ENCODE data around the gene NCF4.

Gene NCF4

GRCh38 chr22:36856792-36857135 is 4.0 kb upstream of the NCF4 start:
- ATAC-seq: no peak

DNA sequence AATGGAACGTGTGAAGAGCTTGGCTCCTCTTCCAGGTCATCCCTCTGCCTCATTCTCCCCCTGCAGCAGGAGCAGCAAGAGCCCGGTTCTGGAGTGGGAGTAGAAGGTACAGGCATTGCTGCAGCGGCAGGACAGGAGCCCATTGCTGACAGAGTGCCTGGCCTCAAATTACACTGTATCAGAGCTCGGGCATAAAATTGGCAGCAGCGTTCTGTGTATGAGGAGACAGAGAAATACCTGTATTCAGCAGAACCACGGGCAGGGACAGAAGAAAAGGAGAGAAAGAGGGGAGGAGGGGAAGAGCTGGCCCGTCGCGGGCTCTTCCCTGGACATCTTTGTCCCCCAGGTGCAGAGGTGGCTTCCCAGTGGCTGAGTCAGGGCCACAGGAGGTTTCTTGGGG is 2.6 kb upstream of the NCF4 start:
- TF ChIP-seq ZNF8 (CRISPR knock-in tag; IDR thresholded peaks at IDR 0.05) (no peak), GLIS3 (CRISPR knock-in tag; IDR thresholded peaks at IDR 0.05) (no peak), CSRNP3 (CRISPR knock-in tag; IDR thresholded peaks at IDR 0.05) (no peak), ARNTL (CRISPR knock-in tag; IDR thresholded peaks at IDR 0.05; ENCODE audit: borderline replicate concordance, low read depth) (no peak), BACH2 (CRISPR knock-in tag; IDR thresholded peaks at IDR 0.05; ENCODE audit: borderline replicate concordance) (no peak), ZNF70 (CRISPR knock-in tag; IDR thresholded peaks at IDR 0.05) (no peak), PATZ1 (CRISPR knock-in tag; IDR thresholded peaks at IDR 0.05; ENCODE audit: borderline replicate concordance) (no peak), ZNF565 (CRISPR knock-in tag; conservative IDR thresholded peaks at IDR 0.05; ENCODE audit: low read depth) (no peak)
- no peak for ATAC-seq

More at GRCh38 chr22:36856792-36857135, 4.0 kb upstream of the NCF4 start:
- no peak for TF ChIP-seq ZNF565 (CRISPR knock-in tag; conservative IDR thresholded peaks at IDR 0.05; ENCODE audit: low read depth)
- TF ChIP-seq ZNF70 (CRISPR knock-in tag; IDR thresholded peaks at IDR 0.05): no peak
- no peak for TF ChIP-seq CSDC2 (CRISPR knock-in tag; IDR thresholded peaks at IDR 0.05)
- TF ChIP-seq, protein P1, sequence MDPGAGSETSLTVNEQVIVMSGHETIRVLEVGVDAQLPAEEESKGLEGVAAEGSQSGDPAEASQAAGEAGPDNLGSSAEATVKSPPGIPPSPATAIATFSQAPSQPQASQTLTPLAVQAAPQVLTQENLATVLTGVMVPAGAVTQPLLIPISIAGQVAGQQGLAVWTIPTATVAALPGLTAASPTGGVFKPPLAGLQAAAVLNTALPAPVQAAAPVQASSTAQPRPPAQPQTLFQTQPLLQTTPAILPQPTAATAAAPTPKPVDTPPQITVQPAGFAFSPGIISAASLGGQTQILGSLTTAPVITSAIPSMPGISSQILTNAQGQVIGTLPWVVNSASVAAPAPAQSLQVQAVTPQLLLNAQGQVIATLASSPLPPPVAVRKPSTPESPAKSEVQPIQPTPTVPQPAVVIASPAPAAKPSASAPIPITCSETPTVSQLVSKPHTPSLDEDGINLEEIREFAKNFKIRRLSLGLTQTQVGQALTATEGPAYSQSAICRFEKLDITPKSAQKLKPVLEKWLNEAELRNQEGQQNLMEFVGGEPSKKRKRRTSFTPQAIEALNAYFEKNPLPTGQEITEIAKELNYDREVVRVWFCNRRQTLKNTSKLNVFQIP (CRISPR knock-in tag; IDR thresholded peaks at IDR 0.05; ENCODE audit: borderline replicate concordance, low read depth): no peak
- no peak for TF ChIP-seq SNAI2 (CRISPR knock-in tag; IDR thresholded peaks at IDR 0.05)
- no peak for TF ChIP-seq ZNF8 (CRISPR knock-in tag; IDR thresholded peaks at IDR 0.05)
- no peak for TF ChIP-seq ZFP30 (CRISPR knock-in tag; IDR thresholded peaks at IDR 0.05)
- TF ChIP-seq ESRRG (CRISPR knock-in tag; IDR thresholded peaks at IDR 0.05): no peak
- TF ChIP-seq ZFP3 (CRISPR knock-in tag; IDR thresholded peaks at IDR 0.05): no peak
- TF ChIP-seq PPARA (CRISPR knock-in tag; IDR thresholded peaks at IDR 0.05; ENCODE audit: borderline replicate concordance): no peak
- no peak for TF ChIP-seq CSRNP3 (CRISPR knock-in tag; IDR thresholded peaks at IDR 0.05)
- no peak for TF ChIP-seq TCF4 (CRISPR knock-in tag; IDR thresholded peaks at IDR 0.05; ENCODE audit: borderline replicate concordance)
- no peak for TF ChIP-seq GLIS3 (CRISPR knock-in tag; IDR thresholded peaks at IDR 0.05)
- no peak for TF ChIP-seq ZC3H10 (CRISPR knock-in tag; IDR thresholded peaks at IDR 0.05)
- no peak for TF ChIP-seq ISL1 (CRISPR knock-in tag; IDR thresholded peaks at IDR 0.05)
- TF ChIP-seq OSR1 (CRISPR knock-in tag; IDR thresholded peaks at IDR 0.05): no peak
- no peak for TF ChIP-seq ARNTL (CRISPR knock-in tag; IDR thresholded peaks at IDR 0.05; ENCODE audit: borderline replicate concordance, low read depth)
- TF ChIP-seq, protein P2, sequence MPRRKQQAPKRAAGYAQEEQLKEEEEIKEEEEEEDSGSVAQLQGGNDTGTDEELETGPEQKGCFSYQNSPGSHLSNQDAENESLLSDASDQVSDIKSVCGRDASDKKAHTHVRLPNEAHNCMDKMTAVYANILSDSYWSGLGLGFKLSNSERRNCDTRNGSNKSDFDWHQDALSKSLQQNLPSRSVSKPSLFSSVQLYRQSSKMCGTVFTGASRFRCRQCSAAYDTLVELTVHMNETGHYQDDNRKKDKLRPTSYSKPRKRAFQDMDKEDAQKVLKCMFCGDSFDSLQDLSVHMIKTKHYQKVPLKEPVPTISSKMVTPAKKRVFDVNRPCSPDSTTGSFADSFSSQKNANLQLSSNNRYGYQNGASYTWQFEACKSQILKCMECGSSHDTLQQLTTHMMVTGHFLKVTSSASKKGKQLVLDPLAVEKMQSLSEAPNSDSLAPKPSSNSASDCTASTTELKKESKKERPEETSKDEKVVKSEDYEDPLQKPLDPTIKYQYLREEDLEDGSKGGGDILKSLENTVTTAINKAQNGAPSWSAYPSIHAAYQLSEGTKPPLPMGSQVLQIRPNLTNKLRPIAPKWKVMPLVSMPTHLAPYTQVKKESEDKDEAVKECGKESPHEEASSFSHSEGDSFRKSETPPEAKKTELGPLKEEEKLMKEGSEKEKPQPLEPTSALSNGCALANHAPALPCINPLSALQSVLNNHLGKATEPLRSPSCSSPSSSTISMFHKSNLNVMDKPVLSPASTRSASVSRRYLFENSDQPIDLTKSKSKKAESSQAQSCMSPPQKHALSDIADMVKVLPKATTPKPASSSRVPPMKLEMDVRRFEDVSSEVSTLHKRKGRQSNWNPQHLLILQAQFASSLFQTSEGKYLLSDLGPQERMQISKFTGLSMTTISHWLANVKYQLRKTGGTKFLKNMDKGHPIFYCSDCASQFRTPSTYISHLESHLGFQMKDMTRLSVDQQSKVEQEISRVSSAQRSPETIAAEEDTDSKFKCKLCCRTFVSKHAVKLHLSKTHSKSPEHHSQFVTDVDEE (CRISPR knock-in tag; IDR thresholded peaks at IDR 0.05): no peak
- TF ChIP-seq BACH2 (CRISPR knock-in tag; IDR thresholded peaks at IDR 0.05; ENCODE audit: borderline replicate concordance): no peak
- no peak for TF ChIP-seq RARB (CRISPR knock-in tag; IDR thresholded peaks at IDR 0.05)

- TF ChIP-seq CSDC2 (CRISPR knock-in tag; IDR thresholded peaks at IDR 0.05) (no peak), CREB5 (CRISPR knock-in tag; IDR thresholded peaks at IDR 0.05; ENCODE audit: low read depth) (no peak), ZNF8 (CRISPR knock-in tag; IDR thresholded peaks at IDR 0.05) (no peak), CSRNP3 (CRISPR knock-in tag; IDR thresholded peaks at IDR 0.05) (no peak), TCF4 (CRISPR knock-in tag; IDR thresholded peaks at IDR 0.05; ENCODE audit: borderline replicate concordance) (no peak)
- TF ChIP-seq, protein P1 (CRISPR knock-in tag; IDR thresholded peaks at IDR 0.05; ENCODE audit: borderline replicate concordance, low read depth): no peak
- ATAC-seq: no peak
Observed at GRCh38 chr22:36858966-36859365, 1.8 kb upstream of the NCF4 start.
